ENCODE measurements around the gene DIO3.

DIO3 gene

GRCh38 chr14:101600891-101601605, 39.8 kb downstream of the DIO3 start:
- Histone ChIP-seq H3K36me3 (ENCODE audit: control insufficient read depth, low read length) (peaks cover 8% of the 10 kb centered on the region), H3K27me3 (ENCODE audit: control insufficient read depth, low read length) (no peaks in the 10 kb centered on the region), H3K27ac (ENCODE audit: low read depth, low read length) (no peak overlapping the region), H3K4me3 (ENCODE audit: low read length) (no peak overlapping the region), H3K4me2 (ENCODE audit: low read length) (no peak overlapping the region), H4K20me1 (ENCODE audit: control insufficient read depth, insufficient read depth, low read depth, low read length) (no peaks in the 10 kb centered on the region), H3K9me2 (replicated peaks; ENCODE audit: control insufficient read depth, low read length) (no peaks in the 10 kb centered on the region), H3F3A (ENCODE audit: control insufficient read depth, insufficient read depth) (no peaks in the 10 kb centered on the region), H3K79me2 (ENCODE audit: control insufficient read depth, low read length) (no peaks in the 10 kb centered on the region), H3K9me3 (ENCODE audit: control insufficient read depth, insufficient read depth, low read length) (peaks cover 24% of the 10 kb centered on the region), H3K4me1 (ENCODE audit: control insufficient read depth, low read length) (peaks cover 16% of the 10 kb centered on the region)
- TF ChIP-seq, protein P1, sequence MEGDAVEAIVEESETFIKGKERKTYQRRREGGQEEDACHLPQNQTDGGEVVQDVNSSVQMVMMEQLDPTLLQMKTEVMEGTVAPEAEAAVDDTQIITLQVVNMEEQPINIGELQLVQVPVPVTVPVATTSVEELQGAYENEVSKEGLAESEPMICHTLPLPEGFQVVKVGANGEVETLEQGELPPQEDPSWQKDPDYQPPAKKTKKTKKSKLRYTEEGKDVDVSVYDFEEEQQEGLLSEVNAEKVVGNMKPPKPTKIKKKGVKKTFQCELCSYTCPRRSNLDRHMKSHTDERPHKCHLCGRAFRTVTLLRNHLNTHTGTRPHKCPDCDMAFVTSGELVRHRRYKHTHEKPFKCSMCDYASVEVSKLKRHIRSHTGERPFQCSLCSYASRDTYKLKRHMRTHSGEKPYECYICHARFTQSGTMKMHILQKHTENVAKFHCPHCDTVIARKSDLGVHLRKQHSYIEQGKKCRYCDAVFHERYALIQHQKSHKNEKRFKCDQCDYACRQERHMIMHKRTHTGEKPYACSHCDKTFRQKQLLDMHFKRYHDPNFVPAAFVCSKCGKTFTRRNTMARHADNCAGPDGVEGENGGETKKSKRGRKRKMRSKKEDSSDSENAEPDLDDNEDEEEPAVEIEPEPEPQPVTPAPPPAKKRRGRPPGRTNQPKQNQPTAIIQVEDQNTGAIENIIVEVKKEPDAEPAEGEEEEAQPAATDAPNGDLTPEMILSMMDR (IDR thresholded peaks at IDR 0.05; ENCODE audit: low read depth, low read length, poor library complexity, severe bottlenecking), result no peak
- TF ChIP-seq EZH2phosphoT487 (IDR thresholded peaks at IDR 0.05; ENCODE audit: borderline replicate concordance, low read length), result no peak

- H3K79me2 ChIP-seq (ENCODE audit: control insufficient read depth, low read length), result no peaks in the 10 kb centered on the region
- H3K9me2 ChIP-seq (replicated peaks; ENCODE audit: control insufficient read depth, low read length), result no peaks in the 10 kb centered on the region
- no peak overlapping the region for H3K27ac ChIP-seq (ENCODE audit: low read depth, low read length)
- H3K4me1 ChIP-seq (ENCODE audit: control insufficient read depth, low read length), result peaks cover 8% of the 10 kb centered on the region
- H3F3A ChIP-seq (ENCODE audit: control insufficient read depth, insufficient read depth), result no peaks in the 10 kb centered on the region
- TF ChIP-seq EZH2phosphoT487 (IDR thresholded peaks at IDR 0.05; ENCODE audit: borderline replicate concordance, low read length), result no peak
- TF ChIP-seq, protein P1 (IDR thresholded peaks at IDR 0.05; ENCODE audit: low read depth, low read length, poor library complexity, severe bottlenecking), result no peak
- H3K9me3 ChIP-seq (ENCODE audit: control insufficient read depth, insufficient read depth, low read length), result peaks cover 19% of the 10 kb centered on the region
- H4K20me1 ChIP-seq (ENCODE audit: control insufficient read depth, insufficient read depth, low read depth, low read length), result no peaks in the 10 kb centered on the region
- H3K4me3 ChIP-seq (ENCODE audit: low read length), result no peak overlapping the region
- H3K4me2 ChIP-seq (ENCODE audit: low read length), result no peak overlapping the region
- peaks cover 4% of the 10 kb centered on the region for H3K36me3 ChIP-seq (ENCODE audit: control insufficient read depth, low read length)
- peaks cover 4% of the 10 kb centered on the region for H3K27me3 ChIP-seq (ENCODE audit: control insufficient read depth, low read length)
Observed at GRCh38 chr14:101601606-101602465, 40.5 kb downstream of the DIO3 start.

GRCh38 chr14:101602466-101602840, 41.2 kb downstream of the DIO3 start:
- no peaks in the 10 kb centered on the region for H3F3A ChIP-seq (ENCODE audit: control insufficient read depth, insufficient read depth)
- no peak overlapping the region for H3K4me3 ChIP-seq (ENCODE audit: low read length)
- no peaks in the 10 kb centered on the region for H4K20me1 ChIP-seq (ENCODE audit: control insufficient read depth, insufficient read depth, low read depth, low read length)
- no peaks in the 10 kb centered on the region for H3K79me2 ChIP-seq (ENCODE audit: control insufficient read depth, low read length)
- no peak overlapping the region for H3K4me2 ChIP-seq (ENCODE audit: low read length)
- H3K27ac ChIP-seq (ENCODE audit: low read depth, low read length), result no peak overlapping the region
- TF ChIP-seq, protein P1 (IDR thresholded peaks at IDR 0.05; ENCODE audit: low read depth, low read length, poor library complexity, severe bottlenecking), result no peak
- TF ChIP-seq EZH2phosphoT487 (IDR thresholded peaks at IDR 0.05; ENCODE audit: borderline replicate concordance, low read length), result no peak
- H3K27me3 ChIP-seq (ENCODE audit: control insufficient read depth, low read length), result peaks cover 9% of the 10 kb centered on the region
- H3K4me1 ChIP-seq (ENCODE audit: control insufficient read depth, low read length), result peaks cover 2% of the 10 kb centered on the region
- no peaks in the 10 kb centered on the region for H3K9me2 ChIP-seq (replicated peaks; ENCODE audit: control insufficient read depth, low read length)
- no peaks in the 10 kb centered on the region for H3K36me3 ChIP-seq (ENCODE audit: control insufficient read depth, low read length)
- peaks cover 13% of the 10 kb centered on the region; the same call in 1 of the 2 replicates for H3K9me3 ChIP-seq (ENCODE audit: control insufficient read depth, insufficient read depth, low read length)
